Measurements from ENCODE around the gene PIH1D1.
"Not testable (repeated sequence)": the region's sequence is repeated elsewhere in the genome, so short reads cannot be mapped to it uniquely, and the experiment has no call there.

The PIH1D1 gene

GRCh38 chr19:49481020-49481683 lies 29.5 kb upstream of the PIH1D1 start:
- DNase-seq (ENCODE audit: low read depth) = no peak

- no peak for DNase-seq (ENCODE audit: low read depth)
Observed at GRCh38 chr19:49479975-49480628, 28.5 kb upstream of the PIH1D1 start.

GRCh38 chr19:49475995-49476880 lies 24.6 kb upstream of the PIH1D1 start:
- DNase-seq (ENCODE audit: low read depth) = peak; percentile 49

- no peak for DNase-seq (ENCODE audit: low read depth)
Observed at GRCh38 chr19:49475191-49475917, 23.7 kb upstream of the PIH1D1 start.

GRCh38 chr19:49474542-49474924 lies 22.9 kb upstream of the PIH1D1 start:
- DNase-seq (ENCODE audit: low read depth) = no peak

GRCh38 chr19:49473868-49474541 lies 22.4 kb upstream of the PIH1D1 start, which contains the start of gene FLT3LG:
Gene FLT3LG (plus strand): TSS chr19:49474215. CDS start chr19:49474640, 425 bp downstream.
- peak; percentile 84 for DNase-seq (ENCODE audit: low read depth)

GRCh38 chr19:49473501-49473867 lies 21.9 kb upstream of the PIH1D1 start:
- DNase-seq (ENCODE audit: low read depth) = not testable (repeated sequence)

- DNase-seq (ENCODE audit: low read depth) = no peak
Observed at GRCh38 chr19:49472936-49473335, 21.3 kb upstream of the PIH1D1 start.

GRCh38 chr19:49470615-49470978 lies 19.0 kb upstream of the PIH1D1 start:
- no peak for DNase-seq (ENCODE audit: low read depth)

GRCh38 chr19:49469828-49470614 lies 18.4 kb upstream of the PIH1D1 start:
- DNase-seq (ENCODE audit: low read depth) = peak; percentile 61

- DNase-seq (ENCODE audit: low read depth) = peak; percentile 85
Observed at GRCh38 chr19:49468746-49469447, 17.3 kb upstream of the PIH1D1 start.

GRCh38 chr19:49468199-49468598 lies 16.6 kb upstream of the PIH1D1 start:
- no peak for DNase-seq (ENCODE audit: low read depth)

- DNase-seq (ENCODE audit: low read depth) = no peak
Observed at GRCh38 chr19:49465371-49465770, 13.8 kb upstream of the PIH1D1 start.

- no peak for DNase-seq (ENCODE audit: low read depth)
Observed at GRCh38 chr19:49463960-49464740, 12.5 kb upstream of the PIH1D1 start.

GRCh38 chr19:49462492-49462891 lies 10.9 kb upstream of the PIH1D1 start:
- no peak for DNase-seq (ENCODE audit: low read depth)

GRCh38 chr19:49461656-49462055 lies 10.0 kb upstream of the PIH1D1 start:
- no peak for DNase-seq (ENCODE audit: low read depth)

GRCh38 chr19:49461130-49461529 lies 9.5 kb upstream of the PIH1D1 start:
- not testable (repeated sequence) for DNase-seq (ENCODE audit: low read depth)

- no peak for DNase-seq (ENCODE audit: low read depth)
Observed at GRCh38 chr19:49459388-49459787, 7.8 kb upstream of the PIH1D1 start.

- DNase-seq (ENCODE audit: low read depth) = no peak
Observed at GRCh38 chr19:49458567-49458903, 6.9 kb upstream of the PIH1D1 start.
